GM19455 (cell line): ENCODE data around the gene ZNF785.
"Not testable (repeated sequence)": the region's sequence is repeated elsewhere in the genome, so short reads cannot be mapped to it uniquely, and the experiment has no call there.

Source experiments
- ATAC-seq: cut with Tn5 transposase; IDR thresholded peaks from one replicate; pipeline ENCODE4 v1.9.1; 2021; ENCODE audit not compliant: unreplicated experiment

The ZNF785 gene

DNA sequence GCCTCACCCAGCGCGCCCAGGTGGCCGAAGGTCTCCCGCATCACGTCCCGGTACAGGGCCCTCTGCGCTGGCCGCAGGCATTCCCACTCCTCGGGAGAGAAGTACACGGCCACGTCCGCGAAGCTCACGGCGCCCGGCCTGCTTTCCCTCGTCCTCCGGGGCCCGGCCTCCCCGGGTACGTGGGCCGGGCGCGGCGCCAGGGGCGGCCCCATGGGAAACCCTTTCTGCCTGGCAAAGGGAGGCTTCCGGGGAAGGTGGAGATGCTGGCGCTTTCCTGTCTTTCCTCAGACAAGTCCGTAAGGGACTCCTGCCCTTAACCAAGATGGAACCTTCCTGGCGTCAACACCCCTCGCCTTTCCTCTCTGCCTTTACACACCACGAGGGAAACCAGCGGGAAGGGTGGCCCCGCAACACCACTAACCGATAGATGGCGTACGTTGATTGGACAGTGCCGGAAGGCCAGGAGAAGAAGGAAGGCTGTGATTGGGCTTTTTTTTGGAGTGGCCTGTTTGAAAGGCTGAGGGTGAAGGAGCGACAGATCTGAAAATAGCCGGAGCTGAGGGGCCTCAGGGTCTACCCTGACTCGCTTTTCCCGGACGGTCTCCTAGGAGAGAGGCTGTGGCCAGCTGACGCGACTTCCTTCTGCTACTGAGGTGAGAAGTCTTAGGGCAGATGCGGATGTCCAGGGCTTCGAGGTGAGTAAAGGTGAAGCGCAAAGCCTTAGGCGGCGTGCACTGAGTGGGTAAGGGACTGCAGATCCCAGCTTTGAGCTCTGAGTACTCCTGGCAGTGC is at the start of gene ZNF785:
ZNF785 (minus strand) TSS at position 298 of the 792 bp plus-strand sequence; CDS start at position 212, 86 bp downstream.
- ATAC-seq: peak; percentile 78

DNA sequence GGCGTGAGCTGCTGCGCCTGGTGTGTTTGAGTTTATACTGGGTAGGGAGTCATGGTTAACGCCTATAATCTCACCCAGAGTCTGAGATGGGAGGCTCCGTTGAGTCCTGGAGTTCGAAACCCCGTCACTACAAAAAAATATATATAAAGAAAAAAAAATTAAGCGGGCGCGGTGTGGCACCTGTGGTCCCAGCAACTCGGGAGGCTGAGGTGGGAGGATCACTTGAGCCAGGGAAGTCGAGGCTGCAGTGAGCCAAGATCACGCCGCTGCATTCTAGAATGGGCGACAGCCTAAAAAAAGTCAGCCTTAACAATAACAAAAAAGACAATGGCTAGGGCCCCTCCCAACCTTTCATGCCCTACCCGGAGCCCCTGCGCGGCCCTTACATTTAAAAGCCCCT is 48.0 kb upstream of the ZNF785 start:
- no peak for ATAC-seq

DNA sequence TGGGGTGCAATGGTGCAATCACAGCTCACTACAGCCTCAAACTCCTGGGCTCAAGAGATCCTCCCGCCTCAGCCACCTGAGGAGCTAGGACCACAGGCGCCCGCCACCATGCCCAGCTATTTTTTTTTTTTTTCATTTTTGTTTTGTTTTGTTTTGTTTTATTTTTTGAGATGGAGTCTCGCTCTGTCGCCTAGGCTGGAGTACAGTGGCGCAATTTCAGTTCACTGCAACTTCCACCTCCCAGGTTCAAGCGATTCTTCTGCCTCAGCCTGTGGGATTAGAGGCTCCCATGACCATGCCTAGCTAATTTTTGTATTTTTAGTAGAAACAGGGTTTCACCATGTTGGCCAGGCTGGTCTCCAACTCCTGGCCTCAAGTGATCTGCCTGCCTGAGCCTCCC is 47.0 kb upstream of the ZNF785 start:
- not testable (repeated sequence) for ATAC-seq

DNA sequence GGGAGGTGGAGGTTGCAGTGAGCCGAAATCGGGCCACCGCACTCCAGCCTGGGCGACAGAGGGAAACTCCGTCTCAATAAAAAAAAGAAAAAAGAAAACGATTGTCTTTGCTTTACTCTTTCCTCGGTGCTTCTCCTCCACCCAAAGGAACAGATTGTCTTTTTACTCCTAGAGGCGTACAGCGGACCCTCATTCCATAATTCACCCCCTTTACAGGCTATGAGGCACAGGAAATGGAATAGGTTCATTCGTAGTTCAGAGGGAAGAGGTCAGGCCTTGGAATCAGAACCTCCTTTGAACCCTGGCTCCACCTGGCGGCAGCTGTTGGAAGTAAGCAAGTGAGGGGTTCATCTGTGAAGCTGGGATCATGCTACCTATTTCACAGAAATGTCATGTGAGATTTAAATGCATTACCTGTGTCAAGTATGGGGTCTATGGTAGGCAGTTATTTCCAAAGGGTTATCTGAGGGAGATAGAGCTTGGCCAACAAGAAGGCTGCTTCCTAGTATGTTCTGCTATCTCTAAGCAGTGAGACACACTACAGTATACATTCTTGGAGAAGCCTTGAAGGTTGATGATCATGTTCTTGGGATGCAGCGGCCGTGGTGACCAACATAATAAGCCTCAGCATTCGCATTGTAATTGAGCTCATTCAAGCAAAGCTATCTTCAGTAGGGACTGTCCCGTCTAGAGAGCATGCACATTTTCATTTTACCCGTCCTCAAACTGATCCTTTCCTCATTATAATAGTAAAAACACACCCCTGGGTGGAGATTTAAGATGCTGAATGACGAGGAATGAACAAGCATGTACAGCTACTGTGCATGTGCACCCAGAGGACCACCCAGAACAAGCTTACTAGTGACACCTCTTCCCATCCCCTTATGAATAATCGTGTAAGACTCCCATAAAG is 43.4 kb upstream of the ZNF785 start:
- no peak for ATAC-seq

DNA sequence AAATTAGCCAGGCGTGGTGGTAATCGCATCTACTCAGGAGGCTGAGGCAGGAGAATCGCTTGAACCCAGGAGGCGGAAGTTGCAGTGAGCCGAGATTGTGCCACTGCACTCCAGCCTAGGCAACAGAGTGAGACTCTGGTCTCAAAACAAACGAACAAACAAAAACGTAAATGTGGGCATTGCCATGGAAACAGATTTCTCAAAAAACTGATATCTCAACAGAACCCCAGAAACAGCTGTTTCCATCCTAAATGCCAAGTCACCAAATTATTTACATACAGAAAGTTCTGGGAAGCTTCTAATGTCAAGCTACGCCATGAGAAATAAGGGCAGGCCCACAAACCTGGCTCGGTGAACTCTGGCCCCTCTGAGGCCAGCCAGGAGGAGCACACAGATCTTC is 40.7 kb upstream of the ZNF785 start:
- ATAC-seq: no peak

DNA sequence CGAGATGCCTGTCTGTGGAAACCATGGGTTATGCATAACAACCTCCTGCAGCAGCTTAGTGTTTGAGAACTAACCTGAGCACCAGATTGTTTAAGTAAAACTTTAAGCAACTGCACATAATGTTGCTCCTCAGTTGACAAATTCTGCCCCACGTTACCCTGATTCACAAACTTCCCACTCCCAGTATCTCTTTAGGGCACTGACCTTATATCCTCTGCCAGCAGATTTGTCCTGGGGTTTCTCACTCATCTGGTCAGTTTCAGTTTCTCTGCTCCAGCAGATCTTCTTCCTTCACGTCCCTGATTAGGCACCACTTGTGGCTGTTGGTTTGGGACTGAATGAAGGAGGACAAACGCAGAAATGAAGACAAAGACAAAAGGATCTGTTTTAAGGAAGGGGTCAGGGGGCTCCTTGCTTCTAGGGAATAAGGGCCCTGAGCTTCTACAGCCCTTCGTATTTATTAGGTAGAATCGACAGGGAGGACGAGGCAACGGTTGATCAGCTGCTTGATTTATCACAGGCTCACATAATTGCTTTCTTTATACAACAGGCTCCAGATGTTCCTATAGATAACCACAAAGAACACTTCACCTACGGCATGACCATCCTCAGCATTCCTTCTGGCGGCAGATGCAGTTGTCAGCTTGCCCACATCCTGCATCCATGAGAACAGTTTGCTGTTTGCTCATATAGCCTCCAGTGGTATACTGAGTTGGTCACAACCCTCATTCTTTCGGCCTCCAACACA is 38.2 kb upstream of the ZNF785 start:
- ATAC-seq: no peak

DNA sequence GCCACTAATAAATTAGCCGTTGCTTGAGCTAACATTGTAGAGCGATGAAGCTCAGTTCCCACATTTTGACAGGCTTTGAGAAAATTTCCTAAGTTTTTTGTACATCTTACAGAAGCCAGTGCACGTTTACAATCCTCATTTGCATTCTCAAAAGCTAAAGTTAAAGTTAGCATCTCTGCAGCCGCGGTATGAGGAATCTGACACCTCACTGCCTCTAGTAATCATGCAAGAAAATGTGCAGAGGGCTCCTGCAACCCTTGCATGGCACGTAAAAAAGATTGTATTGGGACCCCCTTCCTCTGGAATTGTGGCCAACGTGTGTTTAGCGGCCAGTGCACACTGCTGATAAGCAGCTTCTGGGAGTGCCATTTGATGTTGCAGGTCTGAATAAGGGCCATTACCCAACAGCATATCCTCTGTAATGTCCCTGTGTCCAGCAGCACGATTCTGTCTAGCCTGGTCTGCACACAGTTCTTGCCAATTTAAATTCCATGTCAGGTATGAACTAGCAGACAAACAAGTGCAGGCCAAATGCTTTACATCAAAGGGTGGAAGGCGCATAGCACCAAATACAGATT is 37.0 kb upstream of the ZNF785 start:
- ATAC-seq: no peak

DNA sequence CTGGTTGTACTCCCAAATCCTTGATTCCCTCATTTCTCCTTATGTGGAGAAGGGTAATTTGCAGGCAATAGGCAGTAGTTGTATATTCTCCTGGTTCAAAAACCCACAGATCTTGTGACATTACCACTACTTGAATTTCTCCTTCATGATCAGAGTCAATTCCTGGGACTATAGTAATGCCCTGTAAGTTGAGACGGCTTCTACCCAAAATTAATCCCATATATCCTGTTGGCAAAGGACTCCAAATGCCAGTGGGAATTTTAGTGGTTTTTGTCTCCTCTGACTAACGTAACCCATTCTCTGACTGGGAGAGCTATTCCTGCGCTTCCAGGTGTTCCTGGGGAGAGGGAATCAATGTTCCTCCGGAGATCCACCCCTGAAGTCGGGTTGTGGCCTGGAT is 36.3 kb upstream of the ZNF785 start:
- ATAC-seq: no peak

DNA sequence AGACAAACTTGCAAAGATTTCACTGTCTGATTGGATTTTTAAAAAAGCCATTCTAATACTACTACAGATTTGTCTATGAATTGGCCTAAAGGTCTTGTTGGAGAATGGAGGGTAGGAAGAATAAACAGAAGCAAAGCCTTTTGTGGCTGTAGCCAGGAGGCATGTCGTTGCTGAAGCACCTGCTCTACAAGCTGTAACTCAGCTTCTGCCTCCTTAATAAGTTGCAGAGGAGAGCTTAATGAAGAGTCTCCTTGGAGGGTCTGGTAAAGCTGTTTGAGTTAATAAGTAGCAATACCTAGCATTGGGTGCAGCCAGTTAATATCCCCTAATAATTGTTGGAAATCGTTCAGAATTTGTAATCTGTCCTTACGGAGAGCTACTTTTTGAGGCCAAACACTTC is 34.7 kb upstream of the ZNF785 start:
- no peak for ATAC-seq

DNA sequence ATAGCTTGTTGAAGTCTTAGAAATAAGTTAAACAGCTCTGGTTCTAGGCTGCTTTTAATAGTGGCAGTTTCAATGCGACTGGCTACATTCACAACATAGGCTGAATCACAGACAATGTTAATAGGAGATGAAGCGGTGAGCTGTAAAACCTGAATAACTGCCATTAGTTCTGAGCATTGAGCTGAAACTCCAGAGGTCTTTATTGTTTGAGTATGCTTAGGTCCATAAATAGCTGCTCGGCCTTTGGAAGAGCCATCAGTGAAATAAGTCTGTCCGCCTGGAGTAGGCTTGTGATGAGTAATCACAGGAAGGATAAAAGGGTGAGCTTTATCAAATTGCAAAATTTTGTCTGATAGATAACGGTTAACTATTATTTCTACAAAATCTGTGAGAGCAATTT is 34.1 kb upstream of the ZNF785 start:
- ATAC-seq: no peak

DNA sequence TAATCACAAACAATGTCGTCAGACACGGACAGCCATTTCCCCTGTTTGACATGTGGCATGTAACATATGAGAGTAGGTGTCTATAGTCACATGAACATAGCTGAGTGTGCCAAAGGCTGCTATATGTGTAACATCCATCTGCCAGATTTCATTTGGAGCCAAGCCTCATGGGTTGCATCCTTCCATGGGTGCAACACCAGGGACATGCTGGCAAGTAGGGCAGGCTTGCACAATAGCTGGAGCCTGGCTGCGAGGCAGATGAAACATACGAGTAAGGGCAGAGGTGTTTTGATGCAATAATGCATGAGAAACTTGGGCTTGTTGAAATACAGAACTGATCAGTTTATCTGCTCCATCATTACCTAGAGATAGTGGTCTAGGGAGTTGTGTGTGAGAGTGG is 33.7 kb upstream of the ZNF785 start:
- no peak for ATAC-seq

DNA sequence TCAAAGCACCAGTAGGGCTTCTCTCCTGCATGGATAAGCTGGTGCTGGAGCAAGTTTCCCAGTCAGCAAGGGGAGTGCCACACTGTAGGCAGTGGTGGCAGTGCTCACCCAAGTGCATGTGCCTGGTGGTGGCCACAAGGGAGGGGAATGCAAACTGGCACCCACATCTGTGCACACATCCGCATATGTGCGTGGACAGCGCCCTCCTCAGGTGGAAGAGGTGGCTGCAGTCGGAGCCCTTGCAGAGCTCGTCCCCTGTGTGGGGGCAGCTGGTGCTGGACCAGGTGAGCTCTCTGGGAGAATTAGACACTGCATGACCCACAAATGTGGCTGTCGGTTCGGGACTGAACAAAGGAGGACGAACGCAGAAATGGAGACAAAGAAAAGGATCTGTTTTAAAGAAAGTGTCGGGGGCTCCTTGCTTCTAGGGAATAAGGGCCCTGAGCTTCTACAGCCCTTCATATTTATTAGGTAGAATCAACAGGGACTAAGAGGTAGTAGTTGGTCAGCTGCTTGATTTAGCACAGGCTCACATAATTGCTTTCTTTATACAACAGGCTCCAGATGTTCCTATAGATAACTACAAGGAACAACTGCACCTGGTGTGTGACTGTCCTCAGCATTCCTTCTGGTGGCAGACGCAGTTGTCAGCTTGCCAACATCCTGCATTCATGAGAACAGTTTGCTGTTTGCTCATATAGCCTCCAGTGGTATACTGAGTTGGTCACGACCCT is 30.0 kb upstream of the ZNF785 start:
- no peak for ATAC-seq

DNA sequence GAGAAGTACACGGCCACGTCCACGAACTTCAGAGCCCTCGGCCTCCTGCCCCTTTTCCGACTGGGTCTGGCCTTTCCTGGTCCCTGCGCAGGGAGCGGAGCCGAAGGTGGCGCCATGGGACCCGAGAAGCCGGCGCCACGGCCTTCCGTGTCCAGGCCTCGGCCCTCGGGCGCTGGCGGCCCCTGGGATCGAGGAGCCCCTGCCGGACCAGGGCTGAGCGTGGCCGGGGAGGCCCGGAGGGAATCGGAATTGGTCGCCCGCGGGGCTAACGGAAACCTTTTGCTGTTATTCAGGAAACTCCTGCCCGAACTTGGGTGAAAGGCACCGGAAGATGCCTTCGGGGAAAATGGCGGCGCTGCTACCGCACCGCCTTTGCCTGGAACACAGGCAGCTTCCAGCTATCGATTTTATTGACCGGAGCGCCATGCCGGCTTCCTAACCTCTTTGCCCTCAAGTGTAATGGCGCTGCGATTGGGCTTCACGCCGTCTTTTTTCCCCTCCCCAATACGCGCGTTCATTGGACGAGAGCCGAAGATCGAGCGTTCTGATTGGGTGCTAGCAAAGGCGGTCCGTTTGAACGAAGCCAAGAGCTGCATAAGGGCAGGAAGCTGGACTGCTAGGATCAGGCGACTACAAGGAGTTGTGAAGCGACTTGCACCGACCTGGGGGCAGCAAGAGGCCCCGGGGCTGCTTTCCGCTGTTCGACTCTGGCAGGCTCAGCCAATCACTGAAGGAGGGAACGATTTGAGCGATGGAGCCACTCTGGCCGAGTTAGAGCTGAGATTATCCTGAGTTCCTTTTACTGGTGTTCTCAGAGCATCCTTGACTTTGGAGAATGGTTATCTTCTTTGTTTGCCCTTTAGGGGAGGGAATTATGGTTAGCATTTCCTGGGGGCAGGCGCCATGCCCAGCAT is 24.7 kb upstream of the ZNF785 start, which contains the start of gene ZNF689:
ZNF689 (minus strand) TSS at position 464 of the 914 bp plus-strand sequence; CDS start at position 116, 348 bp downstream.
- peak; percentile 87 for ATAC-seq

DNA sequence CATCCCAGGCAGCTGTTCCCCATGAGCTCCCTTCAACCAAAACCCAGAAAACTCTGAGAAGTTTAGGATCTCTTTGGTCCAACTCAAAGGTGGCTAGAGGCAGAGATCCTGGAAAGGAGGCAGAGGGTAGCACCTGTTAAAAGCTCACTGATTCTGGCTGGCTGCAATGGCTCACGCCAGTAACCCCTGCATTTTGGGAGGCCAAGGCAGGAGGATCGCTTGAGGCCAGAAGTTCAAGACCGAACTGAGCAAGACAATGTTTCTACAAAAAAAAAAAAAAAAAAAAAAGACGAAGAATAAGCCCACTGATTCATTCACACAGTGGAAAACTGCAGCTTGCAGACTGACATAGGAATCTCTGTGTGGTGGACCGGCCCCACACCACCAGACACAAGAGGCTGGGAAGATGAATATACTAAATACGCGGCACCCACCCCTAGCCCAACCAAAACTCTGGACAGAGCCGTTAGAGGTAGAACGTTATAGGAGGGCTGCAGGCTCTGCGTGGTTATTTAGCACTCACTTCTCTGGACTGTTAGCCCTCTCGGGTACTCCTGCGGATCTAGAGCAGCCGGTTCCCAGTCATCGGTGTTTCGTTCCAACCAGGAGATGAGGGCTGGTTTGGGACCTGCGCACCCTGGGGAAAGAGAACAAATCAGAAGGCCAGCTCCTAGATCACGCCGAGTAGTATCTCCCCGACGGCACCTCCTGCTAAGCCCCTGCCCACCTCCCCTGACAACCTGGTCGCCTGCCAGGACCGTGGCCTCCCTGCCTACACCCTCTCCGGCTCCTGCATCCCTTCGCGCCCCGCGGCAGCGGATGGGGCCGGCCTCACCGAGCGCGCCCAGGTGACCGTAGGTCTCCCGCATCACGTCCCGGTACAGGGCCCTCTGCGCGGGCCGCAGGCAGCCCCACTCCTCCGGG is 23.8 kb upstream of the ZNF785 start:
- peak; percentile 17 for ATAC-seq

DNA sequence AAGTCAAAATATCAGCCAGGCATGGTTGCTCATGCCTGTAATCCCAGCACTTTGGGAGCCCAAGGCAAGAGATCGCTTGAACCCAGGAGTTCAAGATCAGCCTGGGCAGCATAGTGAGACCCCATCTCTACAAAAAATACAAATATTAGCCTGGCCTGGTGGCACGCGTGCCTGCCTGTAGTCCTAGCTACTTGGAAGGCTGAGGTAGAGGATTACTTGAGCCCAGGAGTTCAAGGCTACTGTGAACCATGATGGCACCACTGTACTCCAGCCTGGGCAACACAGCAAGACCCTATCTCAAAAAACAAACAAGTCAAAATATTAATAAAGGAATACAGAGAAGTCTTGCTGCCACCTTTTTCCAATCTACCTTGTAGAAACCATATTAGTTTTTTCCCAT is 20.5 kb upstream of the ZNF785 start:
- no peak for ATAC-seq

DNA sequence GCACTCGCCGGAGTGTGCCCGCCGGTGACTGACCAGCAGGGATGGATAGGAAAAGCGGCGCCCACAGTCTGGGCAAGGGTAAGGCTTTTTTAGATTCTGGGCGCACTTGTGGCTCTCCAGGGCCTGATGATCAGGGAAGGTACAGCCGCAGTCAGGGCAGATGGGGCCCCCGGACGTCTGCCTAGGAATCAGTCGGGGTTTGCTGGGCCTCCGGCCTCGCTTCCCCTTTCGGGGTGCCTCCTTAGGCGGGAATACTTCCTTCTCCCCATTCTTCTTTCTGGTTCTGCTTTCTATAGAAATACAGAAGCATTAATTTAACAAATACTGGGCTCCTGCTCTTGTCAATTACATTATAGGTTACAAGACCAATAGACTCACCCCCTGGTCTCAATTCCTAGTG is 19.7 kb upstream of the ZNF785 start:
- no peak for ATAC-seq

DNA sequence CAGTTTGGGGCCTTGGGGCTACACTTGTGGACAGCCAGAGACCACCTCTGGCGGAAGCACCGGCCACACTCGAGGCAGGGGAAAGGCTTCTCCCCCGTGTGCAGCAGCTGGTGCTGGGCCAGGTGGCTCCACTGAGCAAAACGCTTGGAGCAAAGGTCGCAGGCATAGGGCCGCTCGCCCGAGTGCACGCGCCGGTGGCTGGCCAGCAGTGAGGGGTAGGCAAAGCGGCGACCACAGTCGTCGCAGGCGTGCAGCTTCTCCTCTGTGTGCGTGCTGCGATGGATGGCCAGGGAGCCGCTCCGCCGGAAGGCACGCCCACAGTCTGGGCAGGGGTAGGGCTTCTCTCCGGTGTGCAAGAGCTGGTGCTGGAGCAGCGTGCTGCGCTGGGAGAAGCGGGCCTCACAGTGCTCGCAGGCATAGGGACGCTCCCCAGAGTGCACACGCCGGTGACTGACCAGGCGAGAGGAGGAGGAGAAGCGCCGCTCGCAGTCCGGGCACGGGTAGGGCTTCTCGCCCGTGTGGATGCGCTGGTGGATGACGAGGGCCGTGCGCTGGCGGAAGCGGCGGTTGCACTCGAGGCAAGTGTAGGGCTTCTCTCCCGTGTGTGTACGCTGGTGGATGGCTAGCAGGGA is 18.9 kb upstream of the ZNF785 start:
- ATAC-seq: no peak

DNA sequence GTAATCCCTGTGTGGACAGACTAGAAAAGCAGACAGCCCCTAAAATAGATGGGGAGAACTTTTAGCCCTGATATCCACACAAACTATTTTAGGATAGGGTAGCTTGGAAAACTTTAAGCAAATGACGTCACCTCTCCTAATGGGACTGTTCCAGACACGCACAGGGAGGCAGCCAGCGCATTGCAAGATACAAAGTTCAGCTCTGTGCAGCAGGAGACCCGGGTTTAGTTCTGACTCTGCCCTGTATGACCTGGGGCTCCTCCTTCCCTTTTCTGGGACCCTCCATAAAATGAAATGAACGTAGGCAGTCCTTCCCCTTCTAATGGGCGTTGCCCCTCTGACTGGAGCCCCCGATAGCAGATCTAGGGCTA is 18.4 kb upstream of the ZNF785 start:
- ATAC-seq: no peak
